ENCODE data around the gene LPIN1. TPM values are rescaled to one million over a fixed set of nuclear protein-coding genes. Genes with fewer than 3 reads are reported as not detected.

Gene LPIN1, protein sequence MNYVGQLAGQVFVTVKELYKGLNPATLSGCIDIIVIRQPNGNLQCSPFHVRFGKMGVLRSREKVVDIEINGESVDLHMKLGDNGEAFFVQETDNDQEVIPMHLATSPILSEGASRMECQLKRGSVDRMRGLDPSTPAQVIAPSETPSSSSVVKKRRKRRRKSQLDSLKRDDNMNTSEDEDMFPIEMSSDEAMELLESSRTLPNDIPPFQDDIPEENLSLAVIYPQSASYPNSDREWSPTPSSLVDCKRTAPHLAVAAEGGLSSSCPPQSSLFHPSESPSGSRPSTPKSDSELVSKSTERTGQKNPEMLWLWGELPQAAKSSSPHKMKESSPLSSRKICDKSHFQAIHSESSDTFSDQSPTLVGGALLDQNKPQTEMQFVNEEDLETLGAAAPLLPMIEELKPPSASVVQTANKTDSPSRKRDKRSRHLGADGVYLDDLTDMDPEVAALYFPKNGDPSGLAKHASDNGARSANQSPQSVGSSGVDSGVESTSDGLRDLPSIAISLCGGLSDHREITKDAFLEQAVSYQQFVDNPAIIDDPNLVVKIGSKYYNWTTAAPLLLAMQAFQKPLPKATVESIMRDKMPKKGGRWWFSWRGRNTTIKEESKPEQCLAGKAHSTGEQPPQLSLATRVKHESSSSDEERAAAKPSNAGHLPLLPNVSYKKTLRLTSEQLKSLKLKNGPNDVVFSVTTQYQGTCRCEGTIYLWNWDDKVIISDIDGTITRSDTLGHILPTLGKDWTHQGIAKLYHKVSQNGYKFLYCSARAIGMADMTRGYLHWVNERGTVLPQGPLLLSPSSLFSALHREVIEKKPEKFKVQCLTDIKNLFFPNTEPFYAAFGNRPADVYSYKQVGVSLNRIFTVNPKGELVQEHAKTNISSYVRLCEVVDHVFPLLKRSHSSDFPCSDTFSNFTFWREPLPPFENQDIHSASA
- 28.1 TPM for total RNA-seq

DNA sequence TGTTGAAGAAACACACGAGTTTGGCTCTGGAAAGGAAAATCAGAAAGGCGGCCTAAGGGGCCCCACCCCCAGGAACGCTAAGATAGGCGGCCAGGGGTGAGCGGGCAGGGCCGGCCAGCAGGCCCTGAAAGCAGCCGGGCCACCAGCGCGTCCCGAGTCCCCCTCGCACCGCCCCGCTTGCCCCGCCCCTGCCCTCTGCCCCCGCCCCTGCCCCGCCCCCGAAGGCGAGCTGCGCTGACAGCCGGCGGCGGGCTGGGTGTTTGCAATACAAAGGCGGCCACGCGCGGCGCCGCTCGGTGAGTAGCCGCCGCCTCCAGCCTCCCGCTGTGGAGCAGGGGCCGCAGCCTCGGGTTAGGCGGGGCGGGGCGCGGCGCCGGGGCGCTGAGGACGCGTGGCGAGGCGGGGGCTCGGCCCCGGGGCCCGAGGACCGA is at the start of gene LPIN1:
Gene LPIN1 (plus strand): TSS at position 257 of the 431 bp plus-strand sequence. CDS start 18,910 bp downstream, outside the sequence.
- DNase-seq (ENCODE audit: low spot score in 2 of 2) (peak; percentile 93 to 96), FAIRE-seq (no peak)

DNA sequence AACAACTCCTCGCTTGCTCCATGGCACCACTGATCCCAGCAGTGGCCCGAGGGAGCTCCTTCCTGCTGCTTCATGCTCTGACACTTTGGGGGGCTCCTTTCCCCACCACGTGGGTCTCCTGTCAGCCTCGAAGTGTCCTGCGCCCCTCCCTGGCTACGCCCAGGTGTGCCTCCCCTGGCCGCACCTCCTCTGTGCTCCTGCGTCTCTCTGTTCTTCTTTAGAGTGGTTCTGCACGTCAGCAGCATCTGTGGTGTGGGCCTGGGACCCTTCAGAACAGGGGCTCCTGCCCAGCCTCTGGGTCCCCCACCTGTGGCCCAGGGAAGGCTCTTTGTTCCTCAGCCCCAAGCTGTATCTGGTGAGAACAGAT is 49.7 kb upstream of the LPIN1 start:
- FAIRE-seq (no peak), DNase-seq (ENCODE audit: low spot score in 2 of 2) (no peak)

DNA sequence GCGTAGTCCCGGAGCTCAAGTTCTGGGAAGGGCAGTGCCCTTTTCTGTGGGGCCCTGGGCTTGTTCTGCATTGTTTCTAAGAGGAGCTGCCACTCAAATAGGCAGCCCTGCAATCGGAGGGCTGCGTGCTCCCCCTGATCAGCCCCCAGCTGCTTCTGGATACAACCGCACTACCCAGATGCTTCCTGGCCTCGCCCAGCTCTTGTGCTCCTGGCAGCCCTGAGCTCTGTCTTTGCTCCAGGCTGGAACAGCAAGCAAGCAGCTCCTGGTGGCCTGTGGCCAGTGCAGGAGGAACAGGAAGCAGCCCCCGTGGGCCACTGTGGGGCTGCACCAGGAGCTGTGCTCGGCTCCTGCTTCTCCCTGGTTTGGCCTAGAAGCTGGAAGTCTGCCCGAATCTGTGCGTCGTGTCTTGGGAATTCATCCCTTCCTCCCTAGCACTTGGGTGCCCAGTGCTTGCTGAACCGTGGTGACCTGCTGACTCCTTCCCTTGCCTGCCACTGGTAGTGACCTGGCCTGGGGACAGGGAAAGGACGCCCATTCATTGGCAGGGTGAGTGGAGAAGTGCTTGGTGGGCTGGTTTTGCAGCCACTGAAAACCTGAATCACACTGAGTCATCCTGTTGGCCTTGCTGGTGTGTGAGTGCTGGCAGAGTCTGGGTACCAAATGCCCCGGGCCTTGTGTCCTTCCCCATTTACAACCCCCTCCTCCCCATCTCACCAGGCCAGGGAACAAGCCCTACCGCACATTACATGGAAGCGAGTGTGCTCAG is 49.1 kb upstream of the LPIN1 start:
- FAIRE-seq (no peak), DNase-seq (ENCODE audit: low spot score in 2 of 2) (no peak)

- DNase-seq (ENCODE audit: low spot score in 2 of 2), result no peak
- FAIRE-seq, result no peak
These were observed 48.2 kb upstream of the LPIN1 start for GRCh38 chr2:11698009-11698922.

- DNase-seq (ENCODE audit: low spot score in 2 of 2) (no peak), FAIRE-seq (no peak)
These were observed 46.5 kb upstream of the LPIN1 start for GRCh38 chr2:11699686-11700670.

- DNase-seq (ENCODE audit: low spot score in 2 of 2) (no peak), FAIRE-seq (no peak)
These were observed 45.2 kb upstream of the LPIN1 start for GRCh38 chr2:11701206-11701605.

DNA sequence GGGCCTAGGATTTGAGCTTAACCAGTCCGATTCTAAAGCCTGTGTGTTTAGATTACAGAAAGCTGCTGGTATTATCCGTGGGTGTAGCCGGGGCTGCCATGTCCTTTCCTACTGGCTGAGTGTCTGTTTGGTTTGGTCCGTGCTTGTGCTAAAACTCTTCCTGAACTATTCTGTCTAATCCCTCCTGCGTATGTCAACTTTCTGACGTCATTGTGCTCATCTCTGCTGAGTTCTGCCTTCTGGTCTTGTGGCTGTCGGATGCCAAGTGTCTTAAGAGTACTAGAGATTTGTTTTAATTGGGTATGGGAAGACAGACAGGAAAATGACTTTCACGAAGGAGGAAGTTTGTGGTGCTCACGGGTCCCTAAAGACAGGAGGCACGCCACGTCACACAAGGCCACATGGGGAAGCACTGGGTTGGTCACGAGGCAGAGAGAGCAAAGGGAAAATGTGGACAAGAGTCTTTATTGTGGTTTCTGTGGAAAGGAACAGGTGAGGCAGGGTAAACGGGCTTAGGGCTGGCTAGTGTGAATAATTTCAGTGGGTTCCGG is 44.6 kb upstream of the LPIN1 start:
- no peak for DNase-seq (ENCODE audit: low spot score in 2 of 2)

GRCh38 chr2:11702946-11703345 is 43.5 kb upstream of the LPIN1 start:
- no peak for DNase-seq (ENCODE audit: low spot score in 2 of 2)

More for the DNA sequence above, 44.6 kb upstream of the LPIN1 start:
- FAIRE-seq, result no peak

GRCh38 chr2:11703700-11704099 is 42.7 kb upstream of the LPIN1 start:
- no peak for FAIRE-seq
- DNase-seq (ENCODE audit: low spot score in 2 of 2), result no peak

More at GRCh38 chr2:11702946-11703345, 43.5 kb upstream of the LPIN1 start:
- no peak for FAIRE-seq

- no peak for DNase-seq (ENCODE audit: low spot score in 2 of 2)
- no peak for FAIRE-seq
These were observed 41.4 kb upstream of the LPIN1 start for GRCh38 chr2:11705063-11705462.

DNA sequence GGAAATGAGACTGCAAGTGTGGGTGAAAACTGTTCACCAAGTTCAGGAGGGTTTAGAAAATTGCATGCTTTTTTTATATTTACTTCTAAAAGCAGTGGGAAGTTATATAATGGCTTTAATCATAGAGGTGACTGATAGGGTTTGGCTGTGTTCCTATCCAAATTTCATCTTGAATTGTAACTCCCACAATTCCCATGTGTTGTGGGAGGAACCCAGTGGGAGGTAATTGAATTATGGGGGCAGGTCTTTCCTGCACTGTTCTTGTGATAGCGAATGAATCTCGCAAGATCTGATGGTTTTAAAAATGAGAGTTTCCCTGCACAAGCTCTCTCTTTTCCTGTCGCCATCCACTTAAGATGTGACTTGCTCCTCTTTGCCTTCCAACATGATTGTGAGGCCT is 40.7 kb upstream of the LPIN1 start:
- FAIRE-seq (no peak), DNase-seq (ENCODE audit: low spot score in 2 of 2) (no peak)

DNA sequence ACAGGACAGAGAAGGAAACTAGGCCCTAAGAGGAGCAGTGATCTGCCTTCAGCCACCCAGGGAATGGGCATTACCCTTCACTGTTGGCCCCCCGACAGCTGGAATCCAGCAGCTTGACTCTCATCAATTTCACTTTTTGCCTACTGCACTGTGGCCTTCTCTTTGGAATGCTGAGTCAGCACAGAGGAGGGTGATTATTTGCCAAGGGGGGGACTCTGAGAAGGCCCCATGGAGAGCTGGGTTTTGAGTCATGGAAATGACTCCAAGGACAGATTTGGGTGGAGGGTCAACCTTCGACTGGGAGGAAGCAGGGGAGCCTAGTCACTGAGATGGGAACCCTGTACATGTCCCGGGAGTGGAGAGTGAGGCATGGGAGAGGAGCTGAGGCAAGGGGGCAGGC is 38.3 kb upstream of the LPIN1 start:
- FAIRE-seq (no peak), DNase-seq (ENCODE audit: low spot score in 2 of 2) (no peak)

DNA sequence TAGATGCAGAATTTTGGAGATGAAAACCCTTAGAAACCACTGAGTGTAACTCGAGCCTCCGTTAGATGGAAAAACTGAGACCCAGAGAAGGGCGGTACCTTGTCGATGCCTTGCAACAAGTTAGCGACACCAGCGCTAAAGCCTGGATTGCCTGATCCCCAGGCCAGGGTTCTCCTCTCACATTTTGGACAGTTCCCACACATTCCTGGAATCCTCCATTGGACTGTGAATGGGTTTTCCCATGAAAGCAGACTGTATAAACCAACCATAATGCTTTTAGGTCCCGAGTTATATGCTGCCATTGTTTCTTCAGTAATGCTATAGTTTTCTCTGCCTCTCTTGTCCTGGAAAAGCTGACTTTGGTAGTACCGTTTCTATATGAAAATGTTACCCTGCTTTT is 37.1 kb upstream of the LPIN1 start:
- no peak for DNase-seq (ENCODE audit: low spot score in 2 of 2)
- FAIRE-seq, result no peak

- DNase-seq (ENCODE audit: low spot score in 2 of 2) (peak in 1 of 2 donors; percentile 48), FAIRE-seq (no peak)
These were observed 36.2 kb upstream of the LPIN1 start for GRCh38 chr2:11710210-11710609.

DNA sequence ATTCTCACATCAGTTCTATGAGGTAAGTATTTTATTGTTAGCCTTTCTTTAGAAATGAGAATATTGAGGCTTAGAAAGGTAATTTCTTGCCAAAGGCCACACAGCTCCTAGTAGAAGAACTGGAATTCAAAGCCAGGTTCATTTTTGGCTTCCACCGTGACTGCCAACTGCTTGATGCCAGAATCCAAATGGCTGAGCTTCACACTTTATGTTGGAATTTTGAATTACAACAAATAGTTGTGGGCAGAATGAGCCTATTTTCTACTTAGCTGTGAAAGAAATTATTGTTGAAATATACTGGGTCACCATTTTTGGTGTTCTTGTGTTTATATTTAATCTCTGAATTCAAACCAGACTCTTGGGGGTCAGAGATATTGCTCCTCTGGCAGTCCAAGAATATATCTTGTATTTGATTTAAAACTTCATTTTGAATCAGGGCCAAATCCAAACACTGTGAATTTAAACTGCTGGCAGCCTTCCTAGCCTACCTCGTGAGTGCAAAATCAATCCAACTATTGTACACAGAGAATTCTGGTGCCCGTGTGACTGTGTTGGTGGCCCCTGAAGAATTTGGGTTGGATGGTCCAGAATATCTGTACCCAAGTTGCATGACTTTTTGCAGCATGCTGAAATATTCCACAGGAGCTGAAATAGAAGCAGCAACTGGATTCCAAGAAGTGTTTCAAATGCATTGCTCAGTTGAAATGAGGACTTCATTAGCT is 35.6 kb upstream of the LPIN1 start:
- DNase-seq (ENCODE audit: low spot score in 2 of 2), result no peak
- FAIRE-seq, result no peak

DNA sequence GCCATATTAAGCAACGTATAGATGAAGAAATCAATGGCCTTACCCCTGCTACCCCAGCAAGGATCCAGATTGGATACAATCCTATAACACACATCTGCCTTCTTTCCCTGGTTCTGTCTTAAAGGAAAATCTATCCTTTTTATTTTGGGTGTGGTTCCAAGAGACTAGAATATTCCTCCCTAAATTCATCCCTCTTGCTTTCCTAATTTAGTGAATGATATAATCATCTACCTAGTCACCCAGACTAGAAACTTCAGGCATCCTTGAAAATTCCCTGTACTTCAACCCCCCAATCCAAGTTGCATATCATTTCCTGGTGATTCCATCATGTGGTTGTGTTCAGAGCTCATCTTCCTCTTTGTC is 35.1 kb upstream of the LPIN1 start:
- FAIRE-seq (no peak), DNase-seq (ENCODE audit: low spot score in 2 of 2) (no peak)

GRCh38 chr2:11711751-11712150 is 34.7 kb upstream of the LPIN1 start:
- no peak for FAIRE-seq
- no peak for DNase-seq (ENCODE audit: low spot score in 2 of 2)
